Pancreas (tissue), 10 donors: ENCODE results near the gene SMIM44. TPM values are rescaled to one million over a fixed set of nuclear protein-coding genes. Genes with fewer than 3 reads are reported as not detected.

Experiments used
- ATAC-seq, 4 donors: fragments of 200-7000 bp; cut with Tn5 transposase; one replicate each; pipeline versions ENCODE4 v1.8.0 to v1.9.1; 2020; ENCODE audit warnings: mild to moderate bottlenecking in 4 of 4, moderate library complexity in 4 of 4
- DNase-seq, 6 donors: peaks; one replicate each; pipeline ENCODE4 v3.0.0-alpha.2; 2020
- FAIRE-seq: peaks from 2 replicates; lab custom pipeline; 2012; peaks lifted over from hg19 to GRCh38; lab: Jason Lieb, UNC
- H3K27ac ChIP-seq, 4 donors: fragments of 200-600 bp; sonication (generic); 1 replicate in 3 of 4; 2 replicates in 1 of 4; pipeline versions ENCODE4 v1.5.0 to v1.8.0; 2020
- H3K27me3 ChIP-seq, 4 donors: fragments of 200-600 bp; one replicate each; pipeline ENCODE4 v1.8.0; 2021
- H3K36me3 ChIP-seq, 3 donors: fragments of 200-600 bp; sonication (generic) in 1 of 3; one replicate each; pipeline versions ENCODE4 v1.5.0 to v1.8.0; 2020 to 2021
- H3K4me1 ChIP-seq, 3 donors: fragments of 200-600 bp; one replicate each; pipeline ENCODE4 v1.8.0; 2021
- H3K4me3 ChIP-seq, 4 donors: fragments of 200-600 bp; sonication (generic) in 2 of 4; one replicate each; pipeline versions ENCODE4 v1.5.0 to v1.8.0; 2020 to 2021
- H3K9me3 ChIP-seq, 4 donors: fragments of 200-600 bp; one replicate each; pipeline ENCODE4 v1.8.0; 2021
- CTCF ChIP-seq, 4 donors: fragments of 200-600 bp; sonication (generic) in 3 of 4; IDR thresholded peaks; one replicate each; pipeline versions ENCODE4 v1.5.0 to v1.8.0; 2021; ENCODE audit warnings: antibody characterized with exemption in 4 of 4
- WGBS, 2 donors: extraction: QIAGEN DNeasy Blood & Tissue Kit; methylation state at CpG; one replicate each; pipeline ENCODE4 v1.1.7; 2013; 5-methylcytosine and 5-hydroxymethylcytosine counted together
- intact Hi-C, 3 donors: fragments of 100-400 bp; cut with DNase I; formaldehyde crosslinking; loops; one replicate each; pipeline versions ENCODE4 v1.11.1 to v1.14.2; 2022
- polyA plus RNA-seq, 2 donors: library from polyadenylated mRNA; stranded (reverse); fragments of 200-250 nt; gene quantifications; one replicate each; pipeline ENCODE4 v1.2.3, GENCODE V29; 2013
- total RNA-seq, 6 donors: library from RNA; stranded (reverse); fragmentation: NEBNext Ultra II Directional in 4 of 6; extraction: Animal tissue kit (Norgen Biotek cat#: 25700) in 4 of 6; gene quantifications; one replicate each; pipeline versions ENCODE4 v1.2.1 to v1.2.4, GENCODE V29; 2021 to 2023
- donor health status: healthy with polysubstance abuse.
- donor health status: DM: no; HTN: no; CAD: no; lungs with moderate emphysema.
- donor health status: DM: no; HTN: no; CAD: no.
- donor health status: control.
- donor health status: control.
- donor health status: Bipolar disorder and iron deficiency.
- donor health status: DM: yes; HTN: yes; CAD: no.
- donor health status: DM: no; HTN: no; CAD: no.
- donor health status: DM: no; HTN: no; CAD: no.
- donor health status: DM: yes; HTN: yes; CAD: no.

SMIM44 gene
- total and polyA plus RNA-seq, 8 donors, result 0.92 TPM; not detected in 7

- no peak for TF ChIP-seq CTCF (IDR thresholded peaks at IDR 0.05)
- H3K4me3 ChIP-seq, result no peak overlapping the region
- WGBS, 2 donors, result 89 to 97% methylated on average over 2 of the region's 2 CpGs
- DNase-seq (no peak), FAIRE-seq (no peak), ATAC-seq (no peak)
- peaks cover 0 to 5% (median 0%) of the 10 kb centered on the region in 3 donors for H3K4me1 ChIP-seq
- H3K9me3 ChIP-seq, result no peaks in the 10 kb centered on the region
- no peaks in the 10 kb centered on the region for H3K27me3 ChIP-seq
- no peak overlapping the region for H3K27ac ChIP-seq
- H3K36me3 ChIP-seq, result no peaks in the 10 kb centered on the region
- intact Hi-C loops, result loop anchor here in 1 of 3 donors (10.0 kb wide), 1 partner anchor 163 kb away; no protein-coding TSS in a partner anchor
Observed at GRCh38 chr19:3477951-3478350, 5.3 kb downstream of the SMIM44 start.

- H3K36me3 ChIP-seq, result no peaks in the 10 kb centered on the region
- H3K9me3 ChIP-seq, result no peaks in the 10 kb centered on the region
- no peak for FAIRE-seq
- no peak overlapping the region for H3K27ac ChIP-seq
- no peak overlapping the region for H3K4me3 ChIP-seq
- H3K4me1 ChIP-seq, result peaks cover 0 to 5% (median 0%) of the 10 kb centered on the region in 3 donors
- intact Hi-C loops, result loop anchor here in 1 of 3 donors (10.0 kb wide), 1 partner anchor 163 kb away; no protein-coding TSS in a partner anchor
- no peak for DNase-seq
- ATAC-seq, result no peak
- no peak for TF ChIP-seq CTCF (IDR thresholded peaks at IDR 0.05)
- no peaks in the 10 kb centered on the region for H3K27me3 ChIP-seq
Observed at GRCh38 chr19:3477506-3477905, 5.7 kb downstream of the SMIM44 start.

GRCh38 chr19:3476830-3477229 lies 6.4 kb downstream of the SMIM44 start:
- no peak overlapping the region for H3K27ac ChIP-seq
- no peaks in the 10 kb centered on the region for H3K9me3 ChIP-seq
- peaks cover 0 to 5% (median 0%) of the 10 kb centered on the region in 3 donors for H3K4me1 ChIP-seq
- DNase-seq, result no peak
- TF ChIP-seq CTCF (IDR thresholded peaks at IDR 0.05), result no peak
- H3K36me3 ChIP-seq, result no peaks in the 10 kb centered on the region
- intact Hi-C loops, result loop anchor here in 1 of 3 donors (10.0 kb wide), 1 partner anchor 162 kb away; no protein-coding TSS in a partner anchor
- FAIRE-seq, result no peak
- 59 to 79% methylated on average over 2 of the region's 2 CpGs for WGBS, 2 donors
- no peak overlapping the region for H3K4me3 ChIP-seq
- no peaks in the 10 kb centered on the region for H3K27me3 ChIP-seq
- ATAC-seq, result no peak

- DNase-seq (no peak), FAIRE-seq (no peak), ATAC-seq (no peak)
- Histone ChIP-seq H3K27me3 (no peaks in the 10 kb centered on the region), H3K9me3 (no peaks in the 10 kb centered on the region), H3K4me1 (peaks cover 0 to 5% (median 0%) of the 10 kb centered on the region in 3 donors), H3K36me3 (no peaks in the 10 kb centered on the region), H3K4me3 (no peak overlapping the region), H3K27ac (no peak overlapping the region)
- intact Hi-C loops, result loop anchor here in 1 of 3 donors (10.0 kb wide), 1 partner anchor 161 kb away; no protein-coding TSS in a partner anchor
- TF ChIP-seq CTCF (IDR thresholded peaks at IDR 0.05), result no peak
- WGBS, 2 donors, result 90 to 92% methylated on average over 4 of the region's 4 CpGs
Observed at GRCh38 chr19:3475449-3475848, 7.8 kb downstream of the SMIM44 start.

GRCh38 chr19:3474614-3475013 lies 8.6 kb downstream of the SMIM44 start:
- Histone ChIP-seq H3K9me3 (no peaks in the 10 kb centered on the region), H3K27me3 (no peaks in the 10 kb centered on the region), H3K27ac (no peak overlapping the region), H3K4me3 (no peak overlapping the region), H3K4me1 (peaks cover 0 to 5% (median 0%) of the 10 kb centered on the region in 3 donors), H3K36me3 (no peaks in the 10 kb centered on the region)
- DNase-seq (no peak), ATAC-seq (no peak), FAIRE-seq (no peak)
- 76 to 92% methylated on average over 2 of the region's 2 CpGs for WGBS, 2 donors
- no peak for TF ChIP-seq CTCF (IDR thresholded peaks at IDR 0.05)
- intact Hi-C loops, result loop anchor here in 2 of 3 donors (5.0 to 10.0 kb wide), 2 partner anchors 147 to 160 kb away; no protein-coding TSS in a partner anchor
